NCI-H82 treated with DMSO at 0.1 percent for 48 hours (cell line): Measurements from ENCODE around the gene CLEC6A.
"Not testable (repeated sequence)": the region's sequence is repeated elsewhere in the genome, so short reads cannot be mapped to it uniquely, and the experiment has no call there.

Experiments
- DNase-seq: peaks from one replicate; lab custom pipeline; 2025; ENCODE audit not compliant: unreplicated experiment; lab: John Stamatoyannopoulos, UW

CLEC6A gene

DNA sequence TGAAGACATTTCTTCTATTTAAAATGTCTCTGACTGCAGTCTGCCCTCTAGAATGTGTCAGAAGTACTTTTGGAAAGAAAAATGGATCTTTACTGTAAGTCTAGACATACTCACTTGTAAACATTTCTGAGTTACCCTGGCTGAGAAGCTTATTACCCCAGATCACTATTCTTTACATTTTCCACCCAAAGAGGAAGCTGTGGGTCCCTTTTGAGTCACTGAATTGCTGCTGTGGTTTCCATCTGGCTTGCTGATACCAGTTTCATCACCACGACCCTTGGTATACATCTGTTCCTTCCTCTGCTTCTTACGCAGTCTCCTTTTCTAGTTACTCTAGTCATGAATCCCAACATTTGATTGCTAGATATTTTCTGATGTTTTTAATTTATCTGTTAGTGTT is 37.3 kb downstream of the CLEC6A start:
- DNase-seq = no peak

DNA sequence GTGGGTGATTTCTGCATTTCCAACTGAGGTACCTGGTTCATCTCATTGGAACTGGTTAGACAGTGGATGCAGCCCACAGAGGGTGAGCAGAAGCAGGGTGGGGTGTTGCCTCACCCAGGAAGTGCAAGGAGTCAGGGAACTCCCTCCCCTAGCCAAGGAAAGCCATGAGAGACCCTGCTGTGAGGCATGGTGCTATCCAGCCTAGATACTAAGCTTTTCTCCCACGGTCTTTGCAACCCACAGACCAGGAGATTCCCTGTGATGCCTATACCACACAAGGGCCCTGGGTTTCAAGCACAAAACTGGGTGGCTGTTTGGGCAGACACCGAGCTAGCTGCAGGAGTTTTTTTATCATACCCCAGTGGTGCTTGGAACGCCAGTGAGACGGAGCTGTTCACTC is 39.9 kb downstream of the CLEC6A start:
- DNase-seq = not testable (repeated sequence)

DNA sequence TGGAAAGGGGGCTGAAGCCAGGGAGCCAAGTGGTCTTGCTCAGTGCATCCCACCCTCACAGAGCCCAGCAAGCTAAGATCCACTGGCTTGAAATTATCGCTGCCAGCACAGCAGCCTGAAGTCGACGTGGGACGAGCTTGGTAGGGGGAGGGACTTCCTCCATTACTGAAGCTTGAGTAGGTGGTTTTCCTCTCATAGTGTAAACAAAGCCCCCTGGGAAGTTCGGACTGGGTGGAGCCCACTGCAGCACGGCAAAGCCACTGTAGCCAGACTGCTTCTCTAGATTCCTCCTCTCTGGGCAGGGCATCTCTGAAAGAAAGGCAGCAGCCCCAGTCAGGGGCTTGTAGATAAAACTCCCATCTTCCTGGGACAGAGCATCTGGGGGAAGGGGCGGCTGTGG is 40.3 kb downstream of the CLEC6A start:
- DNase-seq = not testable (repeated sequence)

DNA sequence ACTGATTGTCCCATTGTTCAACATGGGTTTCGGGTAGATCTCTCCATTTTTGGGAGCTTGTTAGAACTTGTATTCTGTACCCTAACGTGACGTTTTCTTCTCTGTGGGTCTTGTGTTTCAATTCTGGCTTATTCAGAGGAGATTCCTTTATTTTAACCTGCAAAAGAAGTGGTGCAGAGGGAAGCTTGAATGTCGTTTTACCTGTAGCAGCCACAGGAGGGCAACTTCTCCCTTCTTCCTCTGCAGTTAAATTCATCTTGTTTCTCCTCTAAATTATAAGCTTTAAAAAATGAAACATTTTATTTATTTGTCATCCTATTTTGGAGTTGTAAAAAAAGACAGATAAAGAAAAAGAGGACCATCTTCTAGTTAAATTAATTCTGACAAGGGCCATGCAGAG is 43.9 kb downstream of the CLEC6A start:
- no peak for DNase-seq

DNA sequence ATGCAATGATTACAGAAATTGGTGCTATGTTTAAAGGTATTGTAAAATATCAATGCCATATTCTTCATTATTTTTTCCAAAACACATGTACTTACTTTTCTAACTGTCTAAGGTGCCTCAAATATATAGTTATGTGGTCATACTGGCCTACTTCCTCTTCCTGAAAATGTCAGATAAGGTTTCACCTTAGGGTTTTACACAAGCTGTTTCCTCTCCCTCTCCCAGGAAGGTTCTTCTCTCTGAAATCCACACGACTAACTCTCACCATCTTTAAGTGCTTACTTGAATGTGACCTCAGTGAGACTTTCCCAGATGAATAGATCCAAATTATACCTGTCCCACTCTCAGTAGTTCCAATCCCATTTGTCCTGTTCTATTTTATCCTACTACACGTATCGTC is 46.0 kb downstream of the CLEC6A start:
- no peak for DNase-seq

DNA sequence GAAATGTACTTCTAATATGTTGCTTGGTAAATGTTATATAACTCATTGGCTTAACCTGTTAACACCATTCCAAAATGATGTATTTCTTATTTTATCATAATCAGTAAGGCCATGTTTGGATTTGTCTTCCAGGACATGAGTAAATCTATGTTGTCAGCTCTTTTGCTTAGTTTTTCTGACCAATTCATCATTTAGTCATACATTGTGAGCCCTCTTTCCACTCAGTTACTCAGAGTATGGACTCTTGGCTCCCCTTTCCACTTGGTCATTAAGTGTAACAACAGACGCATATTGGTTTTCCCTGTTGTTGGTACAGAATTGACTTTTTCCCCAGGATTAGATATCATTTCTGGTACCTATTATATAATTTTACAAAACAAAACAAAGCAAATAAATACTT is 48.6 kb downstream of the CLEC6A start:
- DNase-seq = no peak

DNA sequence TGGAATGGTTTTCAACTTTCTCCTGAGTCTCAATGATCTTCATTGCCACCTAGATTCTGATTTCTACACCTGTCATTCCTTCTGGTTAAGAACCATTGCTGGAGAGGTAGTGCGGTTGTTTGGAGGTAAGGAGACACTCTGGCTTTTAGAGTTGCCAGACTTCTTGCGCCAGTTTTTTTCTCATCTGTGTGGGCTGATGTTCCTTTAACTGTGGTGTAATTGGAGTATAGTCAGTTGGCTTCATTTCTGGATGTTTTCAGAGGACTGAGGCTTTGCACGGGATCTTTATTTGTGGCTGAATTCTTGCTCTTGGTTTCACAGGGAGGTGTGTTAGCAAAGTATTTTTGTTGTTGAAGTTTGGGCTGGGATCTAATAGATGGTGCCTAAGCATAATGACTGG is 51.8 kb downstream of the CLEC6A start:
- no peak for DNase-seq

DNA sequence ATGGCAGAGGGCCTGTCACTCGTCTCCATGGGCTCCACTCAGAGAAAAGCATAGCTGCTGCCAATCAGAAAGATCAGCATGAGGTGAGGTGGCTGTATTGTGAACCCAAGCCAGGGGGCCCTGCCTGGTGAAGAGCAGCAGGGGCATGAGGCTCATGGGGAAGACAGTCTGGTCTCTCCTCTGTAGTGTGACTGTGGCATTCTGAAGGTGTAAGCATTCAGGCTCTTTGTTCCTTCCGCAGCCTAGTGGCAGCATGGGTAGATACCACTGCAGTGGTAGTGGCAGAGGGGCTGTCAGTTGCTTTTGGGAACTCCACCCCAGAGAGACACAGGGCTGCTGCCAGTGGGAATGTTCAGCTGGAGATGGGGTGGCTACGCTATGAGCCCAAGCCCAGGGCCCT is 52.5 kb downstream of the CLEC6A start:
- no peak for DNase-seq

DNA sequence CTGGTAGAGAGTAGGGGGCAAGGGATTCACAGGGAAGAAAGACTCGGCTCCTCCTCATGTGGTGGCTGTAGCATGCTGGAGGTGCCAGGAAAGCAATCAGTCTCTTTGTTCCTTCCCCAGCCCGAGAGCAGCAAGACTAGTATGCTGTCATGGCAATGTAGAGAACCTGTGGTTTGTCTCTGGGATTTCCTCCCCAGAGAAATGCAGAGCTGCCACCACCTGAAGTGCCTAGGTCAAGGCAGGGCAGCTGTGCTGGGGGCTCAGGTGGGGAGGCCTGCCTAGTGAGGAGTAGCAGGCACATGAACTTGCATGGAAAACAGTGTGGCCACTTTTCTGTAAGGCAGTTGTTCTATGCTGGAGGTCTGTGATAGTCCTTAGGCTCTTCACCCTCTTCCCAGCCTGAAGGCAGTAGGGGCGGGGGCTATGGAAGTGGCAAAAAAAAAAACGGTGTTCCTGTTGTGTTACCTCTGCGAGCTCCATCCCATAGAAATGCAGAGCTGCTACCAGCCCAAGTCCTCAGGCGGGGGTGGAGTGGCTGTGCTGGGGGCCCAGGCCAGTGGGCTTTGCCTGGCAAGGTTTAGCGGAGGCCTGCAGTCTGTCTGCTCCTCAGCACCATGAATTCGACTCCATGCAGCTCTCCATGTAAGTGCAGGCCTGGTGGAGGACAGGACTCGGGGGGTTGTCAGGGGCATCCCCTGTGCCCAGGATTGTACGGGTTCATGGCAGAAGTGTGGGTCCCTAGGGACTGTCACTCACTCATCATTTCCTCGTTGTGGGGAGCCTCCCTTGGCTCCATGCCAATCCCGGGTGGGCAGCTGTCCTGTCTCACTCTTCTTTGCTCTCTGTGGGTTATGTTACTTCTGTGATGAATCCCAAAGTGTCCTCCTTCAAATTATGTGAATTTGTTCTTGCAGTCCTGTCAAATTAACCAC is 53.4 kb downstream of the CLEC6A start:
- DNase-seq = no peak

DNA sequence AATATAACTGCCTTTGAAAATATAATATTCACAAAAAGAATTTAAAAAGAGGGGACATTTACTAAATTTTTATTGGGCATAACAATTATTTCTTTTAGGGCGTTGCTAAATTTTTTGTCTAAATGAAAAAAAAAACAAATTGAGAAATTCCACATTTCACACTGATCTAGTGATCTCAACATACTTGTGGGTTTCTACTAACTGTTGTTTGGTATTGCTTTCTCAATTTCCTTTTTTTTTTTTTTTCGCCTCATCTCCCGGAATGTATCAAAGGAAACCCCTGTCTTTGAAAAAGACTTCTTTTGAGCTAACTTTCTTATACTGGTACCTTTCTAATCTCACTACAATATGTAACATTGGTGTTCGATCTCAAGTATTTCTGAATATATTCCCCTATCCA is 57.5 kb downstream of the CLEC6A start, which contains the start of gene CLEC4D:
Gene CLEC4D, plus strand, starts transcription at position 248 of the 400 bp plus-strand sequence. CDS start 230 bp downstream, outside the sequence.
- DNase-seq = no peak

DNA sequence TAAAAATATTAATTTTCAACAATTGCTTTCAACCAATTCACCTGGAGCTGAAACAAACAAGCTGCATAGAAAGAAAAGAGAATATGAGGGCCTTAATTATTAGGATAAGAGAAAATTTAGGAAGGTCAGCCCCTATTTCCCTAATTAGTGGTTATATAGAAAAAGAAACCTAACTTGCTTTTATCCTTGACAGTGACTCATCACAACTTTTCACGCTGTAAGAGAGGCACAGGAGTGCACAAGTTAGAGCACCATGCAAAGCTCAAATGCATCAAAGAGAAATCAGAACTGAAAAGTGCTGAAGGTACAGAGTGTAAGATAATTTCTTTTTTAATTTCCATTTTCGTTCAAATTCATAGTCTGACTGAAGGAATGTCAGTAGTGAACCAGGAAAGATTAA is 62.2 kb downstream of the CLEC6A start:
- no peak for DNase-seq

DNA sequence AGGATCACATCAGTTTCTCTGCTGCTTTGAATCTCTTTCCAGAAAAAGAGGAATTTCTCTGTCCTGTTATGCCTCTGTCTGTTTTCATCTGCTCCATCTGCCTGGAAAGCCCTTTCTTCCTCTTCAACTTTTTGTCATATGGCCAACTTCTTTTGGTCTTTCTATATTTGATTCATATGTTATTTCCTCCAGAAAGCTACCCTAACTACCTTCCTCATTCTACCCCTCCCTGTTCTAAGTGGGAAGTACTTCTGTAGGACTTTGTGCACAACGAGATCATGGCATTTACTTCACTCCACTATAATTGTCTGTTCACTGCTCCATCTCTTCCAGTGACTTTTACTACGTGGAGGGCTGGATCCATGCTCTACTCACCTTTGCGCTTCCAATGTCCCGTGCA is 63.4 kb downstream of the CLEC6A start:
- DNase-seq = no peak

DNA sequence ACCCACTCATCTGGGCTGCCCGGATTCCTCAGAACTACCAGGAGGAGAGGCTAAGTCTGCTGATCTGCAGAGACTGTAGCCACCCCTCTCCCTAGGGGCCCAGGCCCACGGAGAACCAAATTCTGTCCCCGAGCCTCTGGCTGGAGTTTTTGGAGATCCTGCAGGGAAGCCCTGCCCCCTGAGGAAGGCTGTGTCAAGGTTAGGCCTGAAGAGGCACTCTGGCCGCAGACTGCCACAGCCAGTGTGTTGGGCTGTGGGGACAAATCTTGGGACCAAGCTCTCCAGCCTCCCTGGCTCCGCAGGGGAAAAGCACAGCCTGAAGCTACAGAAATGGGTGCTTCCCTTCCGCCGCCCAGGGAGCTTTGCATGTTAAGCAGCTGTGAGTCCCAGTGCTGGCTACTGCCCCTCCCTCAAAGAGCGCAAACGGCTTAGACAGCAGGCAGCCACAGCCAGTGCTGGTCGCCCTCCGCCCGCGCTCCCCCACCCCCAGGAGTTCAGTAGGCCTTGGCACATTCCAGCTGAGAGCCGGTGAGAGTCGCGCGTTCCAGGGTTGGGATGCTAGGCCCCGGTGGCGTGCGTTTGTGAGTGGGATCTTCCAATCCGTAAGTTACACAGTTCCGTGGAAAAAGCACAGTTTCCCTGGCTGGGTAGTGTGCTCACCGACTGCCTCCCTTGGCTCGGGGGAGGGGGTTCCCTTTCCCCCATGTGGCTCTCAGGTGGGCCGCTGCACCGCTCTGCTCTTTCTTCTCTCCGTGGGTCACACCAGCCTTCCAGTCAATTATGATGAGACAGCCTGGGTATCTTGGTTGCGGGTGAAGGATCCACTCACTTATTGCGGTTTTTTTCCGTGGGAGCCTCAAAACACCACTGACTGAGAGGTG is 71.7 kb downstream of the CLEC6A start:
- peak; percentile 65 for DNase-seq
